Trophoblast cell (in vitro differentiated cells and primary cell): ENCODE results near the gene IQSEC1.

ENCODE experiments used
- DNase-seq, 2 donors: peaks; one replicate each; pipeline ENCODE4 v3.0.0-alpha.2; 2016
- H2AFZ ChIP-seq: 2 replicates; pipeline ENCODE4 v1.6.1; 2013; ENCODE audit warnings: low read length, moderate library complexity, mild to moderate bottlenecking; ENCODE audit not compliant: insufficient read depth, poor library complexity
- H2AK5ac ChIP-seq: 2 replicates; pipeline ENCODE4 v1.6.1; 2013; ENCODE audit warnings: mild to moderate bottlenecking, low read length
- H2BK120ac ChIP-seq: 2 replicates; pipeline ENCODE4 v1.6.1; 2013; ENCODE audit warnings: low read length, mild to moderate bottlenecking, moderate library complexity; ENCODE audit not compliant: insufficient read depth, poor library complexity
- H2BK12ac ChIP-seq: 2 replicates; pipeline ENCODE4 v1.6.1; 2013; ENCODE audit warnings: mild to moderate bottlenecking, low read length, moderate library complexity
- H2BK5ac ChIP-seq: 2 replicates; pipeline ENCODE4 v1.6.1; 2013; ENCODE audit warnings: low read length, low read depth, moderate library complexity, mild to moderate bottlenecking; ENCODE audit not compliant: poor library complexity
- H3K14ac ChIP-seq: 2 replicates; pipeline ENCODE4 v1.6.1; 2013; ENCODE audit warnings: mild to moderate bottlenecking, low read length
- H3K18ac ChIP-seq: 2 replicates; pipeline ENCODE4 v1.6.1; 2013; ENCODE audit warnings: mild to moderate bottlenecking, low read length
- H3K23ac ChIP-seq: 2 replicates; pipeline ENCODE4 v1.6.1; 2013; ENCODE audit warnings: low read length
- H3K27ac ChIP-seq: 2 replicates; pipeline ENCODE4 v1.5.1; 2013; ENCODE audit warnings: low read depth, mild to moderate bottlenecking, inconsistent platforms, low read length, moderate library complexity
- H3K27me3 ChIP-seq: 2 replicates; pipeline ENCODE4 v1.6.1; 2013; ENCODE audit warnings: inconsistent platforms, mild to moderate bottlenecking, low read length, moderate library complexity; ENCODE audit not compliant: insufficient read depth
- H3K36me3 ChIP-seq, 2 experiments: 1 replicate in 1 of 2; 2 replicates in 1 of 2; pipeline ENCODE4 v1.6.1; 2013; ENCODE audit warnings: low read length in 2 of 2, mild to moderate bottlenecking in 2 of 2, moderate library complexity in 1 of 2; ENCODE audit not compliant: insufficient read depth in 2 of 2, control insufficient read depth in 1 of 2
- H3K4ac ChIP-seq: 2 replicates; pipeline ENCODE4 v1.6.1; 2013; ENCODE audit warnings: low read depth, mild to moderate bottlenecking, low read length, moderate library complexity
- H3K4me1 ChIP-seq, 2 experiments: 1 replicate in 1 of 2; 2 replicates in 1 of 2; pipeline ENCODE4 v1.6.1; 2013; ENCODE audit warnings: low read length in 2 of 2, mild to moderate bottlenecking in 2 of 2, moderate library complexity in 1 of 2; ENCODE audit not compliant: insufficient read depth in 2 of 2, control insufficient read depth in 1 of 2
- H3K4me2 ChIP-seq: 2 replicates; pipeline ENCODE4 v1.6.1; 2013; ENCODE audit warnings: inconsistent platforms, mild to moderate bottlenecking, low read length, moderate library complexity
- H3K4me3 ChIP-seq: 2 replicates; pipeline ENCODE4 v1.5.1; 2013; ENCODE audit warnings: mild to moderate bottlenecking, low read depth, low read length, inconsistent platforms
- H3K79me1 ChIP-seq: one replicate; pipeline ENCODE4 v1.6.1; 2013; ENCODE audit warnings: low read length
- H3K79me2 ChIP-seq: 2 replicates; pipeline ENCODE4 v1.6.1; 2013; ENCODE audit warnings: low read length, mild to moderate bottlenecking; ENCODE audit not compliant: control insufficient read depth, insufficient read depth, poor library complexity
- H3K9ac ChIP-seq: 2 replicates; pipeline ENCODE4 v1.6.1; 2013; ENCODE audit warnings: mild to moderate bottlenecking, low read length
- H3K9me3 ChIP-seq: 2 replicates; pipeline ENCODE4 v1.6.1; 2013; ENCODE audit warnings: low read depth, mild to moderate bottlenecking, control low read depth, inconsistent platforms, low read length; ENCODE audit not compliant: insufficient read depth
- H4K12ac ChIP-seq: 2 replicates; pipeline ENCODE4 v1.6.1; 2013; ENCODE audit warnings: low read depth, mild to moderate bottlenecking, low read length, moderate library complexity
- H4K8ac ChIP-seq: 2 replicates; pipeline ENCODE4 v1.6.1; 2013; ENCODE audit warnings: low read depth, mild to moderate bottlenecking, low read length, moderate library complexity
- H4K91ac ChIP-seq: one replicate; pipeline ENCODE4 v1.6.1; 2013; ENCODE audit warnings: low read depth, mild to moderate bottlenecking, low read length, moderate library complexity
- WGBS: extraction: QIAGEN DNeasy Blood & Tissue Kit; methylation state at CpG from one replicate; pipeline ENCODE4 v1.1.7; 2013; ENCODE audit warnings: missing lambda C conversion rate; ENCODE audit not compliant: insufficient read length, insufficient coverage; ENCODE audit errors: extremely low coverage; 5-methylcytosine and 5-hydroxymethylcytosine counted together

Gene IQSEC1

GRCh38 chr3:12903000-12903800 lies 170.0 kb downstream of the IQSEC1 start:
- H2BK120ac ChIP-seq, result no peak overlapping the region
- H3K4me3 ChIP-seq, result no peak overlapping the region
- no peak overlapping the region for H2BK5ac ChIP-seq
- H4K12ac ChIP-seq, result no peak overlapping the region
- no CpG with 5 or more reads among the region's 20 CpGs for WGBS
- H3K9ac ChIP-seq, result no peak overlapping the region
- H3K27me3 ChIP-seq, result no peaks in the 10 kb centered on the region
- no peaks in the 10 kb centered on the region for H3K79me1 ChIP-seq
- no peak overlapping the region for H3K14ac ChIP-seq
- no peak overlapping the region for H2AK5ac ChIP-seq
- DNase-seq, result no peak
- no peak overlapping the region for H4K91ac ChIP-seq
- H3K36me3 ChIP-seq, result peaks cover 63 to 77% of the 10 kb centered on the region in 2 experiments
- H3K4ac ChIP-seq, result no peak overlapping the region
- no peak overlapping the region for H3K27ac ChIP-seq
- H2AFZ ChIP-seq, result no peak overlapping the region
- no peaks in the 10 kb centered on the region for H3K79me2 ChIP-seq
- no peak overlapping the region for H3K18ac ChIP-seq
- no peaks in the 10 kb centered on the region for H3K4me1 ChIP-seq
- H3K9me3 ChIP-seq, result peaks cover 7% of the 10 kb centered on the region
- no peak overlapping the region for H4K8ac ChIP-seq
- no peak overlapping the region for H2BK12ac ChIP-seq
- no peak overlapping the region for H3K23ac ChIP-seq
- H3K4me2 ChIP-seq, result no peak overlapping the region

DNA sequence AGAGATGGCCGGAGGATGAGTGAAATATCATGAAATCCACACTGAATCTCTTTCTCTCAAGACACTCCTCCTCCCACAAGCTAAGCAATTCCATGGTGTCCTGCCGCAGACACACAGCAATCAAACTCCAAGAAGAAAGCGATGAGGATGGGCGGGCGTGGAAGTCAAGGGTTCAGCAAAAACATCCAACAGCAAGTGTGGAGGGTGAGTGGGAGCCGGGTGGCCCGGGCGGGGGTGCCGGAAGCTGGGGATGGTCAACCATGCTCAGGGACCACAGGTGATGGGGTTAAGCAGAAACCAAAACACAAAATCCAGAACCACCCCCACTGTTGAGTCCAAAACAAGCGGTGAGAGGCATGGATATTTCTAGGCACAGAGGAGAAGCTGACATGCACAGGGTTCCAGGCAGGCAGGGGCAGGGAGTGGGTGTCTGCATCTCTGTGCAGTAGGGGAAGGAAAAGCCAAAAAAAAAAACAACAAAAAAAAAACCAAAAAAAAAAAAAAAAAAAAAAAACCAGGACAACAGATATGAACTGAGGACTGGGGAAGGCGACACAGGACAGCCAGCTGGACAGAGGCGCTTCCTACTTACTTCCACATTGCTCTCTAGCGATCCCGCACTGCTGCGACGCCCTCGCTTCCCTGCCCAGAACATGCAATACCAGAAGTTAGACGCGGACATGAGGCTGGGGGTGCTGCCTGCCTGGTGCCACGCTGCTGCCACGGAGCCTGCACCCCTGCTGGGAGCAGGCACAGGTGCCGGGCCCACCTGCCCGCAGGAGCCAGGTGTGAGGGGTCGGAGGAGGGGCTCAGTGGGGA lies 170.8 kb downstream of the IQSEC1 start:
- H3K79me1 ChIP-seq, result no peaks in the 10 kb centered on the region
- DNase-seq, result no peak
- H2AFZ ChIP-seq, result no peak overlapping the region
- H3K14ac ChIP-seq, result no peak overlapping the region
- H3K23ac ChIP-seq, result no peak overlapping the region
- H4K91ac ChIP-seq, result no peak overlapping the region
- H3K18ac ChIP-seq, result no peak overlapping the region
- peaks cover 5% of the 10 kb centered on the region for H3K9me3 ChIP-seq
- H3K9ac ChIP-seq, result no peak overlapping the region
- no peak overlapping the region for H2BK120ac ChIP-seq
- no peak overlapping the region for H2BK12ac ChIP-seq
- H3K27ac ChIP-seq, result no peak overlapping the region
- H3K4me3 ChIP-seq, result no peak overlapping the region
- H2AK5ac ChIP-seq, result no peak overlapping the region
- H3K4me1 ChIP-seq, result no peaks in the 10 kb centered on the region
- no peaks in the 10 kb centered on the region for H3K79me2 ChIP-seq
- no peak overlapping the region for H3K4me2 ChIP-seq
- no peaks in the 10 kb centered on the region for H3K27me3 ChIP-seq
- no peak overlapping the region for H4K12ac ChIP-seq
- H3K36me3 ChIP-seq, result peaks cover 62 to 70% of the 10 kb centered on the region in 2 experiments
- no CpG with 5 or more reads among the region's 24 CpGs for WGBS
- H2BK5ac ChIP-seq, result no peak overlapping the region
- no peak overlapping the region for H3K4ac ChIP-seq
- no peak overlapping the region for H4K8ac ChIP-seq

DNA sequence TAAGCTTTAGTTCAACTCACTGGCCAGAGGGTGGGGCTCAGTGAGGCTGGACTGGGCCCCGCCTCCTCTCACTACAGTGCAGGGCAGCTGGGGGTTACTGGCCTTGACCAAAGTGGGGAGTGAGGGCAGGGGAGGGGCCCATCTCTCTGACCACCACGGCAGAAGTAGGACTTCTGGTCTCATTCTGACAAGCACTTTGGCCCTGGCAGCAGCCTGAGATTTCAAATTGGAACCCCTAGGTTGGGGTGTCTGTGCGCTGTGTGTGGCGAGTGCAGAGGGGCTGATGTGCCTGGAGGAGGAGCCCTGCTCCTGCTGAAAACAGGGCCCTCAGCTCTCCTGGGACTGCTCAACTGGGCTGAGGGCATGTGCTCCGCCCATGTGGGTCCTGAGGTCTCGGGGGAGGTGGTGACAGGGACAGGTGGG lies 171.6 kb downstream of the IQSEC1 start:
- H3K4me3 ChIP-seq, result no peak overlapping the region
- H3K27me3 ChIP-seq, result no peaks in the 10 kb centered on the region
- H3K9me3 ChIP-seq, result peaks cover 5% of the 10 kb centered on the region
- no peaks in the 10 kb centered on the region for H3K4me1 ChIP-seq
- H3K9ac ChIP-seq, result no peak overlapping the region
- no peak overlapping the region for H3K4me2 ChIP-seq
- no peak overlapping the region for H3K14ac ChIP-seq
- no peak overlapping the region for H4K12ac ChIP-seq
- H2AFZ ChIP-seq, result no peak overlapping the region
- no peak overlapping the region for H2AK5ac ChIP-seq
- H3K4ac ChIP-seq, result no peak overlapping the region
- H3K18ac ChIP-seq, result no peak overlapping the region
- H3K79me1 ChIP-seq, result no peaks in the 10 kb centered on the region
- H4K8ac ChIP-seq, result no peak overlapping the region
- no peak overlapping the region for H4K91ac ChIP-seq
- H2BK120ac ChIP-seq, result no peak overlapping the region
- H2BK12ac ChIP-seq, result no peak overlapping the region
- peaks cover 57 to 65% of the 10 kb centered on the region in 2 experiments for H3K36me3 ChIP-seq
- H3K27ac ChIP-seq, result no peak overlapping the region
- H2BK5ac ChIP-seq, result no peak overlapping the region
- no peaks in the 10 kb centered on the region for H3K79me2 ChIP-seq
- no peak overlapping the region for H3K23ac ChIP-seq
- DNase-seq, result no peak
- no CpG with 5 or more reads among the region's 6 CpGs for WGBS

DNA sequence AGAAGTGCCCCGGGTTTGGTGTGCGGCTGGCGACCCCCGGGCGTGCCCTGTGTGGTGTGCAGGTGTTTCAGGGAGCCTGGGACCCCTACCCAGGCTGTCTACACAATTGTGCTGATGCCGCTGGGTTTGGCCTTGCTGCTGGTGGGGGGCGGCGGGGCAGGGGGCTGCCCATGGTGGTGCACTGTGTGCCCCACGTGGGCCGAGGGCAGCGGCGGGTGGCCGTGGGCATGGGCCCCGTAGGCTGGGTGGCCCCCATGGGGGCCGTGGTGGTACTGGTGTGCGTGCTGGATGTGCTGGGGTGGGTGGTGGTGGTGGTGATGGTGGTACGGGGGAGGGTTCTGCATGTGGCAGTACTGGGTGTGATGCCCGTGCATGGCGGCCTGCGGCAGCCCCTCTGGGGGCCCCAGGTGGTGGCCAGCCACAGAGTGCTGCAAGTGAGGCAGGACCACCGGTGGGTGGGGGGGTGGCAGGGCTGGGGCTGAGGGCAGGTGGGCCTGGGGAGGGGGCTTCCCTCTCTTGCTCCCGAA lies 172.3 kb downstream of the IQSEC1 start:
- no peak overlapping the region for H4K8ac ChIP-seq
- peaks cover 0 to 4% of the 10 kb centered on the region in 2 experiments for H3K4me1 ChIP-seq
- no peak overlapping the region for H3K18ac ChIP-seq
- H3K9me3 ChIP-seq, result peaks cover 5% of the 10 kb centered on the region
- H2BK120ac ChIP-seq, result no peak overlapping the region
- no peak overlapping the region for H4K91ac ChIP-seq
- no CpG with 5 or more reads among the region's 22 CpGs for WGBS
- no peaks in the 10 kb centered on the region for H3K79me2 ChIP-seq
- no peak overlapping the region for H2BK12ac ChIP-seq
- no peaks in the 10 kb centered on the region for H3K79me1 ChIP-seq
- no peak overlapping the region for H3K23ac ChIP-seq
- no peak overlapping the region for H2AK5ac ChIP-seq
- no peak for DNase-seq
- no peak overlapping the region for H3K9ac ChIP-seq
- no peak overlapping the region for H3K4ac ChIP-seq
- no peak overlapping the region for H2AFZ ChIP-seq
- H3K4me2 ChIP-seq, result no peak overlapping the region
- H3K27ac ChIP-seq, result no peak overlapping the region
- peaks cover 51 to 58% of the 10 kb centered on the region in 2 experiments for H3K36me3 ChIP-seq
- H2BK5ac ChIP-seq, result no peak overlapping the region
- no peak overlapping the region for H4K12ac ChIP-seq
- no peak overlapping the region for H3K14ac ChIP-seq
- H3K4me3 ChIP-seq, result no peak overlapping the region
- no peaks in the 10 kb centered on the region for H3K27me3 ChIP-seq
